Measurements from ENCODE around the gene ID2. TPM values are rescaled to one million over a fixed set of nuclear protein-coding genes. Genes with fewer than 3 reads are reported as not detected.

Gene ID2
- total and polyA plus RNA-seq, 2 of the 13 experiments (the other 11 are each of a cell fraction or from before 2014, with no cell fraction given) = 214 to 719 TPM

GRCh38 chr2:8659092-8659734 is 22.6 kb upstream of the ID2 start (continued):
- peak; percentile 82; the same call in 1 of the 2 replicates for TF ChIP-seq ZFP91 (CRISPR knock-in tag; IDR thresholded peaks at IDR 0.05; ENCODE audit: borderline replicate concordance)
- peak; percentile 39 for TF ChIP-seq DPF2 (CRISPR knock-in tag; IDR thresholded peaks at IDR 0.05; ENCODE audit: borderline replicate concordance, low read depth)
- TF ChIP-seq ZBTB7B (CRISPR knock-in tag; IDR thresholded peaks at IDR 0.05) = 0 out of 2 replicates have a peak, but pooled peaks have one; percentile 50
- no peak for TF ChIP-seq MIER3 (CRISPR knock-in tag; IDR thresholded peaks at IDR 0.05; ENCODE audit: borderline replicate concordance)
- TF ChIP-seq ZNF34 (CRISPR knock-in tag; IDR thresholded peaks at IDR 0.05; ENCODE audit: borderline replicate concordance) = no peak
- peak; percentile 16; the same call in 1 of the 2 replicates for TF ChIP-seq ZNF574 (CRISPR knock-in tag; IDR thresholded peaks at IDR 0.05)
- TF ChIP-seq ARNTL (CRISPR knock-in tag; IDR thresholded peaks at IDR 0.05) = 0 out of 2 replicates have a peak, but pooled peaks have one; percentile 51
- peak; percentile 62; the same call in 1 of the 2 replicates for TF ChIP-seq CEBPG (CRISPR knock-in tag; IDR thresholded peaks at IDR 0.05)

Measured in HepG2 (cell line).